SJSA1 (cell line): ENCODE results near the gene ARHGEF12. TPM values are rescaled to one million over a fixed set of nuclear protein-coding genes. Genes with fewer than 3 reads are reported as not detected.
A peak's percentile ranks its signal among the peaks of the same experiment; 100 is the strongest.

ENCODE experiments used
- DNase-seq, 2 experiments: peaks; one replicate each; pipeline ENCODE4 v3.0.0-alpha.2; 2015 to 2020; ENCODE audit warnings: low spot score in 2 of 2, low read depth in 1 of 2
- H3K27ac ChIP-seq: fragments of 250-450 bp; sonication (Bioruptor Pico); 2 replicates; pipeline ENCODE4 v1.5.1; 2020; ENCODE audit warnings: mild to moderate bottlenecking, moderate library complexity
- H3K27me3 ChIP-seq: fragments of 250-450 bp; sonication (Bioruptor Pico); replicated peaks from 2 replicates; pipeline ENCODE4 v1.5.1; 2020; ENCODE audit warnings: mild to moderate bottlenecking, moderate library complexity
- H3K36me3 ChIP-seq: fragments of 250-450 bp; sonication (Bioruptor Pico); 2 replicates; pipeline ENCODE4 v1.5.1; 2020; ENCODE audit warnings: mild to moderate bottlenecking
- H3K4me1 ChIP-seq: fragments of 250-450 bp; sonication (Bioruptor Pico); replicated peaks from 2 replicates; pipeline ENCODE4 v1.6.1; 2021; ENCODE audit warnings: mild to moderate bottlenecking
- H3K4me3 ChIP-seq: fragments of 250-450 bp; sonication (Bioruptor Pico); 2 replicates; pipeline ENCODE4 v1.5.1; 2020; ENCODE audit warnings: mild to moderate bottlenecking
- H3K9me3 ChIP-seq: fragments of 250-450 bp; sonication (Bioruptor Pico); replicated peaks from 2 replicates; pipeline ENCODE4 v1.5.1; 2020; ENCODE audit warnings: mild to moderate bottlenecking
- total RNA-seq: library from RNA; depleted of rRNA; stranded (reverse); fragments of >200 nt; shearing (Covaris generic); gene quantifications from 2 replicates; pipeline ENCODE4 v1.2.3, GENCODE V29; 2014

The ARHGEF12 gene
- total RNA-seq, 1 experiment from 2014 or later: 36.9 TPM

GRCh38 chr11:120306519-120307242 is 29.5 kb upstream of the ARHGEF12 start:
- Histone ChIP-seq H3K27ac (no peak overlapping the region), H3K9me3 (no peaks in the 10 kb centered on the region), H3K27me3 (no peaks in the 10 kb centered on the region), H3K4me3 (no peak overlapping the region), H3K4me1 (peaks cover 13% of the 10 kb centered on the region), H3K36me3 (no peaks in the 10 kb centered on the region)
- DNase-seq: peak; percentile 60 to 81

- H3K9me3 ChIP-seq: no peaks in the 10 kb centered on the region
- H3K4me1 ChIP-seq: peaks cover 13% of the 10 kb centered on the region
- no peaks in the 10 kb centered on the region for H3K36me3 ChIP-seq
- H3K4me3 ChIP-seq: no peak overlapping the region
- DNase-seq: no peak
- H3K27me3 ChIP-seq: no peaks in the 10 kb centered on the region
- no peak overlapping the region for H3K27ac ChIP-seq
Measured at GRCh38 chr11:120307476-120307875, 28.7 kb upstream of the ARHGEF12 start.

- Histone ChIP-seq H3K4me1 (peaks cover 13% of the 10 kb centered on the region), H3K9me3 (no peaks in the 10 kb centered on the region), H3K27ac (no peak overlapping the region), H3K4me3 (no peak overlapping the region), H3K27me3 (no peaks in the 10 kb centered on the region), H3K36me3 (no peaks in the 10 kb centered on the region)
- DNase-seq: no peak
Measured at GRCh38 chr11:120308081-120308480, 28.1 kb upstream of the ARHGEF12 start.

GRCh38 chr11:120310870-120311269 is 25.3 kb upstream of the ARHGEF12 start:
- peaks cover 13% of the 10 kb centered on the region for H3K4me1 ChIP-seq
- no peaks in the 10 kb centered on the region for H3K36me3 ChIP-seq
- H3K27me3 ChIP-seq: no peaks in the 10 kb centered on the region
- H3K9me3 ChIP-seq: no peaks in the 10 kb centered on the region
- H3K4me3 ChIP-seq: no peak overlapping the region
- DNase-seq: no peak
- no peak overlapping the region for H3K27ac ChIP-seq

GRCh38 chr11:120314861-120315260 is 21.4 kb upstream of the ARHGEF12 start:
- H3K27ac ChIP-seq: no peak overlapping the region
- H3K4me3 ChIP-seq: no peak overlapping the region

GRCh38 chr11:120316880-120317688 is 19.1 kb upstream of the ARHGEF12 start:
- H3K4me1 ChIP-seq: no peaks in the 10 kb centered on the region
- H3K27me3 ChIP-seq: no peaks in the 10 kb centered on the region
- no peak overlapping the region for H3K4me3 ChIP-seq
- H3K36me3 ChIP-seq: no peaks in the 10 kb centered on the region
- H3K9me3 ChIP-seq: no peaks in the 10 kb centered on the region
- H3K27ac ChIP-seq: no peak overlapping the region
- no peak for DNase-seq

More at GRCh38 chr11:120314861-120315260, 21.4 kb upstream of the ARHGEF12 start:
- no peaks in the 10 kb centered on the region for H3K27me3 ChIP-seq
- H3K9me3 ChIP-seq: no peaks in the 10 kb centered on the region
- no peaks in the 10 kb centered on the region for H3K4me1 ChIP-seq
- H3K36me3 ChIP-seq: no peaks in the 10 kb centered on the region
- no peak for DNase-seq

- no peak overlapping the region for H3K27ac ChIP-seq
- no peak for DNase-seq
- no peaks in the 10 kb centered on the region for H3K27me3 ChIP-seq
- no peaks in the 10 kb centered on the region for H3K9me3 ChIP-seq
- no peaks in the 10 kb centered on the region for H3K36me3 ChIP-seq
- H3K4me3 ChIP-seq: no peak overlapping the region
- no peaks in the 10 kb centered on the region for H3K4me1 ChIP-seq
Measured at GRCh38 chr11:120317689-120318480, 18.3 kb upstream of the ARHGEF12 start.

- no peaks in the 10 kb centered on the region for H3K27me3 ChIP-seq
- H3K4me3 ChIP-seq: no peak overlapping the region
- no peaks in the 10 kb centered on the region for H3K4me1 ChIP-seq
- DNase-seq: no peak
- H3K36me3 ChIP-seq: no peaks in the 10 kb centered on the region
- H3K9me3 ChIP-seq: no peaks in the 10 kb centered on the region
- H3K27ac ChIP-seq: no peak overlapping the region
Measured at GRCh38 chr11:120318906-120319305, 17.3 kb upstream of the ARHGEF12 start.

- peaks cover 19% of the 10 kb centered on the region for H3K4me1 ChIP-seq
- H3K36me3 ChIP-seq: peaks cover 5% of the 10 kb centered on the region
- peak; percentile 51 to 62 for DNase-seq
- H3K4me3 ChIP-seq: peak within 1 kb of the TSS; percentile 83
- H3K9me3 ChIP-seq: no peaks in the 10 kb centered on the region
- no peaks in the 10 kb centered on the region for H3K27me3 ChIP-seq
- peak within 1 kb of the TSS; percentile 80 for H3K27ac ChIP-seq
Measured at GRCh38 chr11:120324932-120325810, 11.0 kb upstream of the ARHGEF12 start, which contains the start of gene TLCD5. TLCD5 (plus strand) TSS chr11:120325299; CDS start chr11:120327442, 2,143 bp downstream.

- Histone ChIP-seq H3K9me3 (no peaks in the 10 kb centered on the region), H3K4me3 (peak overlapping the region; percentile 83; the same call in 1 of the 2 replicates), H3K36me3 (peaks cover 10% of the 10 kb centered on the region), H3K4me1 (peaks cover 30% of the 10 kb centered on the region), H3K27ac (peak overlapping the region; percentile 80; the same call in 1 of the 2 replicates), H3K27me3 (no peaks in the 10 kb centered on the region)
- no peak for DNase-seq
Measured at GRCh38 chr11:120326228-120326627, 10.0 kb upstream of the ARHGEF12 start.

GRCh38 chr11:120326845-120327281 is 9.3 kb upstream of the ARHGEF12 start:
- no peak overlapping the region for H3K4me3 ChIP-seq
- no peak for DNase-seq

GRCh38 chr11:120327311-120327710 is 8.9 kb upstream of the ARHGEF12 start:
- no peak overlapping the region for H3K27ac ChIP-seq
- H3K4me1 ChIP-seq: peaks cover 41% of the 10 kb centered on the region
- no peaks in the 10 kb centered on the region for H3K9me3 ChIP-seq
- H3K36me3 ChIP-seq: peaks cover 10% of the 10 kb centered on the region
- no peak overlapping the region for H3K4me3 ChIP-seq
- DNase-seq: no peak
- no peaks in the 10 kb centered on the region for H3K27me3 ChIP-seq

More at GRCh38 chr11:120326845-120327281, 9.3 kb upstream of the ARHGEF12 start:
- Histone ChIP-seq H3K36me3 (peaks cover 10% of the 10 kb centered on the region), H3K4me1 (peaks cover 36% of the 10 kb centered on the region), H3K27me3 (no peaks in the 10 kb centered on the region), H3K9me3 (no peaks in the 10 kb centered on the region), H3K27ac (no peak overlapping the region)

- Histone ChIP-seq H3K4me1 (peaks cover 48% of the 10 kb centered on the region), H3K36me3 (peaks cover 10% of the 10 kb centered on the region), H3K27ac (peak overlapping the region; percentile 57), H3K27me3 (no peaks in the 10 kb centered on the region), H3K9me3 (no peaks in the 10 kb centered on the region), H3K4me3 (no peak overlapping the region)
- DNase-seq: no peak
Measured at GRCh38 chr11:120329556-120329955, 6.7 kb upstream of the ARHGEF12 start.
